B cell (primary cell): ENCODE results near the gene GTF2H4.

Experiments used
- EZH2 ChIP-seq: IDR thresholded peaks from 2 replicates; pipeline ENCODE4 v1.6.1; 2012; ENCODE audit warnings: borderline replicate concordance, low read depth, mild to moderate bottlenecking, moderate library complexity, low read length; ENCODE audit not compliant: insufficient read depth, poor library complexity, severe bottlenecking
- TF ChIP-seq, protein P1 (sequence below): fragments of 200-600 bp; IDR thresholded peaks from one replicate; pipeline ENCODE4 v1.8.0; 2022; ENCODE audit warnings: antibody characterized with exemption, mild to moderate bottlenecking

DNA sequence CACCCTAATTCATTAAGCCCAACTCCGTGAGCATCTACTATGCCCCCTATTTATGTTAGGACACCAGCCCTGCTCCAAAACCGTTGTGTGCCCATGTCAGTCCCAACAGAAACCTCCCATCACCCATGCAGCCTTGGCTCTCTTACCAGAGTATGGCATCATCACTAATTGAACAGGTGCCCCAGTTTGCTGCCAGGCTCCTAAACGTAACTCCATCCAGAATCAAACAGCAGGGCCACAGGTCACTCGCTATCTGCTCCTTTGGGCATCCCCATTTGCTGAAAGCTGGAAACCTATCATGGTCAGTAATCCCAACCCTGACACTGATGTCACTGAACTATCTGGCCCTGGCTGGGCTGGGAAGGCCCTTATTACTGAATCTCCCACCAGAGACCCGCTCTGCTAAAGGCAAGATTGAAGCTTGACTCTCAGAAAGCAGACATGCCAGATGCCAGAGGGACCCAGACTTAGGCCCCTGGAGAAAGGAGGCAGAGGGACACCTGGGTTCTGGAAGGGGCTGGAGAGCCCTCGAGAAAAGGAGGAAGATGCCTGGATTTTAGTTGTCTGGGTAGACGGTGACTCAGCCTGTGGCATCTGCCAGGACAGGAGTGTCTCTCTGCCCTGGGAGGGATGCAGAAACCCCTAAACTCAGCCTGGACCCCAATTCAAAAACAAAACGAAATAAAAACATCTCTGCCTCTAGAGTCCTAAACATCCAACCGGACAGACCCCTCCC is 46.8 kb downstream of the GTF2H4 start:
- no peak for TF ChIP-seq EZH2
- TF ChIP-seq, protein P1, sequence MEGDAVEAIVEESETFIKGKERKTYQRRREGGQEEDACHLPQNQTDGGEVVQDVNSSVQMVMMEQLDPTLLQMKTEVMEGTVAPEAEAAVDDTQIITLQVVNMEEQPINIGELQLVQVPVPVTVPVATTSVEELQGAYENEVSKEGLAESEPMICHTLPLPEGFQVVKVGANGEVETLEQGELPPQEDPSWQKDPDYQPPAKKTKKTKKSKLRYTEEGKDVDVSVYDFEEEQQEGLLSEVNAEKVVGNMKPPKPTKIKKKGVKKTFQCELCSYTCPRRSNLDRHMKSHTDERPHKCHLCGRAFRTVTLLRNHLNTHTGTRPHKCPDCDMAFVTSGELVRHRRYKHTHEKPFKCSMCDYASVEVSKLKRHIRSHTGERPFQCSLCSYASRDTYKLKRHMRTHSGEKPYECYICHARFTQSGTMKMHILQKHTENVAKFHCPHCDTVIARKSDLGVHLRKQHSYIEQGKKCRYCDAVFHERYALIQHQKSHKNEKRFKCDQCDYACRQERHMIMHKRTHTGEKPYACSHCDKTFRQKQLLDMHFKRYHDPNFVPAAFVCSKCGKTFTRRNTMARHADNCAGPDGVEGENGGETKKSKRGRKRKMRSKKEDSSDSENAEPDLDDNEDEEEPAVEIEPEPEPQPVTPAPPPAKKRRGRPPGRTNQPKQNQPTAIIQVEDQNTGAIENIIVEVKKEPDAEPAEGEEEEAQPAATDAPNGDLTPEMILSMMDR, result no peak
